ENCODE measurements around the gene ARHGAP42.

The ARHGAP42 gene

DNA sequence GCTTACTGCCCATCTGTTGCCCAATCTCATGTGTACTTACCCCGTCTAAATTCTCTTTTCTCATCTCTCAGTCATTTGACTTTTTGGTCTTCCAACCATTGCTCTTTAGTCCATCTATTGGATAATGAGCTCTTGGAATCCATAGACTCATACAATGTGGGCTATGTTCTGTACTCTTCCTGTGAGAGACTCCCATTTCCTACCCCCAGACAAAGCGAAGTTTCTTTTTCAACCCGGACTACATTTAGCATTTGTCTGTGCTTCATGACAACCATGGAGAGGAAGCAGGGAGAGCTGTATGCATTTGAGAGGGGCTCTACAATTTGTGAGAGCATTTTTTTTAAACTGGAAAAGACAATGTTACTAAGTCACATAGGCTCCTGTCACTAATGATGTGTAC is 4.0 kb upstream of the ARHGAP42 start:
- DNase-seq, result no peak

DNA sequence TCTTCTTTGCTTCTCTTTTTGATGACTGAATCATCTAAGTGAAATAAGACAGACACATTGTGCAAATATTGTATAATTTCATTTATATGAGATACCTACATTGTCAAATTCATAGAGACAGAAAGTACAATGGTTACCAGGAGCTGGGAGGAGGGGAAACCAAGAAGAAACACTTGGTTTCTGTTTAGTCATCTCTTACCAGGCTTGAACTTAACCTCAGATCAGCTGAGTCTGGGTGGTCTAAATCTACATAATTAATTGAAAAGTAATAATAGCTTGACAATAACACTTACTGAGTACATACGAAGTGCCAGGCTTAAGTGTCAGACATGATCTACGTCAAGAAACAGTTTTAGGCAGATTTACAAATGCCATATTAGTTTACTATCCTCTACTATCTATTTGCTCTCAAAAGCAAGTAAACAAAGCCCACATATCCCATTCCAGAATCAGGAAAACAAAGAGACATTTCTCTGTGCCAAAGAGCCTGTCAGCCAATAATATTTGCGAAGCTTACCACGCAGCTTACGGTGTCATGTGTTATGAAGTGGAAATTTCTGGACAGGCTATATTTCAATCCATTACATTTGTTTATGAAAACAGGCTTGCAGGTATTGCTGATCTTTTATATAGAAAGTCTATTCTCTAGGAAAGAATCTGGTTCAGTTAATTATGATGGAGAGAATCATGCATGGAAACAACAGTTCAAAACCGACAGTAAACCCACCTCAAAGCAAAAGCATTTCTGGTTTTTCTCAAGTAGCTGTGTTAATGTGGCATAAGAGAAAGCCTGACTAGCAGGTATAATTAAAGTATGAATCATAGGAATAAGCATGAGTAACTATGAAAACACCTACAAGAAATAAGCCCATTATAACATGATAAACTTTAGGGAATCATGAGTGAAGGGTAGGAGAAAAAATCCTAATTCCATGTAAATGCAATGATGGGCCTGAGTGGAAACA is 2.7 kb upstream of the ARHGAP42 start:
- DNase-seq, result no peak

- DNase-seq, result no peak
Observed at GRCh38 chr11:100686476-100687053, 523 bp upstream of the ARHGAP42 start.

DNA sequence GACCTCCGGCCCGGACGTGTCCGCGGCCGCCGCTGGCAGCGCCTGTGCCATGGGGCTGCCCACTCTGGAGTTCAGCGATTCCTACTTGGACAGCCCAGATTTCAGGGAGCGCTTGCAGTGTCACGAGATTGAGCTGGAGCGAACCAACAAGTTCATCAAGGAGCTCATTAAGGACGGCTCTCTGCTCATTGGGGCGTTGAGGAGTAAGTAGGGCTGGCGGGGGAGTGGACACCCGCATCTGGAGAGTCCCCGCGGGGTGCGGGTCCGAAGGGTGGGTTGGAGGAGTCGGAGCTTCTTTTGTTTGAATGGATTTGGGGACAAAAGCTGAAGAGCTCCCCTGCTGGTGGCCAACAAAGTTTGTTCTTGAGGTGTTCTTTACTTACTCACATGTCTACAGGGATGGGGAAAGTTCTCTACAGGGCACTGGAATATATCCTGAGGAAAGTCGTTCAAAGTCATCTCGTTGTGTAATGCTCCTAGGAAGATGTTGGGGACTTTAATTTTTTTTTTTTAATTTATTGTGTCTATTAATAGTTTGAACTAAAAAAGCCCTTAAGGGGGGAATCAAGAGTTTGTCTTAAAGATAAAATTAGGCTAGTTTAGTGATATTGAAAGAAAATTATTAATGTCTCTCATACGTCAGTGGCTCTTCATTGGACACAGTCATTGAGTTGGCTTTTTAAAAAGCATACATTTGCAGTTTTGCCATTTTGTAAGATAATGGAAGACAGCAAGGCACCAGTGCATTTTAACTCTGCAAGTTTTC is 725 bp downstream of the ARHGAP42 start:
- DNase-seq, result peak; percentile 6 to 24

DNA sequence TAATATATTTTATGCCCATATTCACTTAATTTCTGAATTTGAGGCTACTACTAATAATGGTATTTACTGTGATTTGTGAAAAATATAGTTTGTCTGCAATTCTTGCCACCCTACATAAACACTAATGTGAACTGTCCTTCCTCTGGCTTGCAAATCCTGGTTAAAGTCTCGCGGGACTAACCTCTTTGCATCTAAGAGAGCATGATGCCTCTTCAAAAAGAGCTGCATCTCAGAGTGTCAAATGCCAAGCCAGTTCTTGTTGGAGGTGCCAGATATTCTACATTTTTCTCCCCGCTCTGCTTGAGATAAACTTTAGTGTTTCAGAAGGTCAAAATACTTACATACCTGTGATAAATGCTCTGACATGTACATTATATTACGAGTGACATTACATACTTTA is 2.1 kb downstream of the ARHGAP42 start:
- no peak for DNase-seq

GRCh38 chr11:100691896-100692653 is 5.0 kb downstream of the ARHGAP42 start:
- DNase-seq, result no peak

- DNase-seq, result no peak
Observed at GRCh38 chr11:100695911-100696310, 8.8 kb downstream of the ARHGAP42 start.

DNA sequence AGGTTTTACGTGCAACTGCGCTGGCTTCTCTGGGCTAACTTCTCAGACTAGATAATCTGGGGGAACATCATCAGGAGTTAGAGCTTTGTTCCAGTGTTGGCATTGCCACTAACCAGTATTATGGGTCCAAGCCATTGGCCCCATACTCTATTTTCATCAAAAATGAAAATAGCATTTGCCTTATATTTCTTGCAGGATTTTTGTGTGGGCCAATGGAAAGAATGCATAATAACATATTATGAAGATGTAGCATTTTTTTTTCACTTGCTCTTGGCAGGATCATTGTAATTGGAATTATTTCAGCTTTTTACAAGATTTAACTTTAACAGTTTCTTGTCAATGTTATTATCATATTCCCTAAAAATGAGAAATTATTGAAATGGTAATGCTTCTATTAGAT is 16.1 kb downstream of the ARHGAP42 start:
- DNase-seq, result no peak

DNA sequence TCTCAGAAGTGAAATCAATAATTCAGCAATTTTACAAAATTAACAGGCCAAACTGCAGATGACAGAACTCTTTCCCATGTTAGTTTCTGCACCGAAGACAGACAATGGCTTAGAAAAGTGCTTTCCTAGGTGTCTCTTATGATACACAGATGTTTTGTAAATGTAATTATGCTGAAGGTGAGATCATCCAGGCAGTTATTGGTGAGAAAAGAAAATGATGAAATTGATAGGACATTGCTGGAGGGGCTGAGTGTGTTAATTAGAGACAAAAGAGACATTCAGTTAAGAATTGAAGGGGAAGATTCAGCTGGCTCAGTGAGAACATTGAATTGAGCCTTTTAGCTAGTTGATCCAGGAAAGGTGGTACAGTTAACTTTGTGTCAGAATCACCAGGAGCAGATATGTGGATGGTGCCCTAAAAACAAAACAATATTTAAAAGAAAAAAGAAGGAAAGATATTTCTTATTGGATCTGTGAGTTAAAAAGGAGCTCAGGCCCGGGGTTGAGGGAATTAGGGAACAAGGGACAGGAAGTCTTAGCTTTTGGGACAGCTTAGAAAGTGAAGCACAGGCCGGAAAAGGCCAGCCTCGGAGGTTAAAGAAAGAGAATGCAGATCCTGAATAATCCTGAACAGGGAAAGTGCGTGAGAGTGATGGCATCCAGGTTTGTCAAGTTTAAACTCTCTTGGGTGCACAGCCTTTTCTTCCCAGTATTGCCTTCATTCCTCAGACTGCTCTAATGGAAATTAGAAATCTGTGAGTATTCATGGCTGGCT is 16.9 kb downstream of the ARHGAP42 start:
- DNase-seq, result no peak

GRCh38 chr11:100705447-100705846 is 18.4 kb downstream of the ARHGAP42 start:
- no peak for DNase-seq

- DNase-seq, result no peak
Observed at GRCh38 chr11:100706179-100706578, 19.1 kb downstream of the ARHGAP42 start.

DNA sequence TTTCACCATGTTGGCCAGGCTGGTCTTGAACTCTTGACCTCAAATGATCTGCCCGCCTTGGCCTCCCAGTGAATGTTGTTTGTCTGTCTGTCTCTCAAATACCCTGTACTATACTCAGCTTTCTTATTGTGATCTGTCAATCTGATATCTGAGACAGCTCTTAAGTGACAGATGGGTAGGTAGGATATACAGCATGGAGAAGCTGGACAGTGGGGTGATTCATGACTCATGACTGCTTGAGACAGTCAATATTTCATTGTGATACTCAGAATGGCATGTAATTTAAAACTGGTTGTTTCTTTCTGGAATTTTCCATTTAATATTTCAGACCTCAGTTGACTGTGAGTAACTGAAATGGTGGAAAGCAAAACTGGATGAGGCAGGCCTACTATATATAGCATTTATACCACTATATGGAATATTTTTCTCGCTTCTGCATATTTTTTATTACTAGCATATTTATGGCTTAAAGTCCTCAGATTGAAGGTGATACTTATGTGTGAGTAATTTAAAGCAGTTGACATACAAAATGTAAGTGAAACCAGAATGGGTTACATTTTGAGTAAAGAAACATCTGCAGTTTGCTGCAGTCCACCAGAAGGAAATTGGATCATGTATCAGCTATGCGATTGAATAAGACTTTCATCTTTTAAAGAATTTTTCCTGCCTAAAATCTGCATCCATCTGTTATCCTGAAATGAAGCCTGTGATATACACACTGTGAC is 22.3 kb downstream of the ARHGAP42 start:
- no peak for DNase-seq

GRCh38 chr11:100711984-100712383 is 24.9 kb downstream of the ARHGAP42 start:
- no peak for DNase-seq

DNA sequence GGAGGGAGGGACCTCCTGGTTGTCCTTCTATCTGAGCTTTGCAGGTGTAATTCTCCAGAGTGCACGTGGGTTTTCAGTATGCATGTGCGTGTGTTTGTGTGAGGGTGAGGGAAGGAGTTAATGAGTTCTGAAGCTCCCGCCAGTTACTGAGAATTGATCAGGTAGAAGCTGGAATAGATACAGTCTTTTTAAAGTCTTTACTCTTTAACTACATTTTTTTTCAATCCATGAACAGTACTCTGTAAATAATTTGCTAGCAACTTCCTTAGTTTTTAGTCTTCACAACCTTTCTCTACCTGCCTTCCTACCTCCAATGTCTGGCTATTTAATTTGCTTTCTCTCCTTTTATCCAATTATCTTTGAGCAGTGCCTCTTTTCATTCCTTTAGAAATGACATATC is 25.5 kb downstream of the ARHGAP42 start:
- no peak for DNase-seq

DNA sequence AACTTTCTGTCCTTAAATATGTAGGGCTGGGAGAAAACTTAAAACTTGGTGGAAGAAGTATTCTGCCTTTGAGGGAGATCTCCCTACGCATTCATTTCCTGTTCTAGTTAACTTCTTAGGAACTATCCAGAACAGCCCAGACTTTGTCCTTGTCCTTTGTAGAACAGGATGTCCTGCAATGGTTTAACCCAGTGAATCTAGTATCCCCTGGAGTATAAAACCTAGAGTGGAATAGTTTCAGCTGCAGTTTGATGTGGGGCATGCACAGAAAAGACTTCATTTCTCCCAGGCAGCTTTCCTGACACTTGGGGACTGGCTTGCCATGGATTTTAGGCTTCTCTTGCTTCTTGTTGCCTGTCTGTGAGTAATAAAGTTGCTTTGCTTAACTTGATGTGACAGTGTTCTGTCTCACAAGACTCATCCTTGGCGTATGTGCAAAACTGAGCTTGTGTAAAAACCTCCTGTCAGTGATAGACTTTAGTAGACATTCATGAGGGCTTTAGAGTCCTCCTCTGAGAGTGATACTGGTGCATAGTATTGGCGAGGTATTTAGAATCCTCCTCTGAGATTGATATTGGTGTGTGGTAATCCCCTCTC is 28.2 kb downstream of the ARHGAP42 start:
- DNase-seq, result no peak

GRCh38 chr11:100716838-100717237 is 29.8 kb downstream of the ARHGAP42 start:
- DNase-seq, result no peak

DNA sequence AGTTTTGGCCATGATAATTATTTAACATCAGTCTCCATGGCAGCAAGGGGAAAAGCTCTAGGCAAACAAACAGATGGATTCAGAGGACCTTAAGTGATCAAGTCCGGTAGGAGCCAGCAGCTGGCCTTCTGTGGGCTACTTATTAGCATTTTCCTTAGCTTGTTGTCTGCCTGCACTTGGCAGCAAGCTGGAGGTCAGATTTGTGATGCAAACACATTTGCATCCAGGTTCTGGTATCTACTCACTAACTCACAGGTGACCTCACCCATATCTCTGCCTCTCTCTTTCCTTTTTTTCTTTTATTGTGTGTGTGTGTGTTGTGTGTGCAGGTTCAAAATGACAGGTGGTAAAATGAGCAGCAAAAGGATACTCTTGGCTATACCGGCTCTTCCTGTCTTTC is 32.3 kb downstream of the ARHGAP42 start:
- no peak for DNase-seq

DNA sequence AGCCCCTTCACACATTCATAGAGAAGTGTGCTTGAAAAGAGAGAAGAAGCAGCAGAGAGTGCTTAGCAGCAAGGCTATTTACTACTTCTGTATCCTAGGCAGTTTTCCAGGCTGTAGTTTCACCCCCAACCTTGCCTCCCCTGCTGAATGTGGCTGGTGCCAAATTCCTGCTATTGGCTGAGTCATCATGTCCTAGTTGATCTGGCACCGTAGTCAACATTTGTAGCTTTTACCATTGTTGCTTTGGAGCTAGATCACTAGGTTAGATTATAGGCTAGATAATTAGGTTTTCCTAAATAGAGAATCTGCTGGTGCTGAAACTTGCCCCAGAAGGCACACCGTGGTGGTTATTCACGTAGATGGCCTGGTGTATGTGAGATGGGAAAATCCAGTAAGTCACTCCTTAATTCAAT is 32.7 kb downstream of the ARHGAP42 start:
- no peak for DNase-seq

GRCh38 chr11:100726680-100727079 is 39.6 kb downstream of the ARHGAP42 start:
- DNase-seq, result no peak

- no peak for DNase-seq
Observed at GRCh38 chr11:100727410-100727809, 40.3 kb downstream of the ARHGAP42 start.

- no peak for DNase-seq
Observed at GRCh38 chr11:100730266-100730665, 43.2 kb downstream of the ARHGAP42 start.

Data from inflammatory macrophage treated with lipopolysaccharide for 1 hour (primary cell).